Left lung (tissue), 10 donors: ENCODE data around the gene MAOB. TPM values are rescaled to one million over a fixed set of nuclear protein-coding genes. Genes with fewer than 3 reads are reported as not detected.

Source experiments
- ATAC-seq: fragments of 200-7000 bp; cut with Tn5 transposase; one replicate; pipeline ENCODE4 v1.9.1; 2020; ENCODE audit warnings: moderate library complexity
- DNase-seq, 4 donors: peaks; one replicate each; pipeline ENCODE4 v3.0.0-alpha.2; 2013 to 2020
- H3K27ac ChIP-seq, 2 donors: fragments of 200-600 bp; sonication (generic) in 1 of 2; one replicate each; pipeline versions ENCODE4 v1.5.0 to v1.8.0; 2020 to 2021
- H3K27me3 ChIP-seq, 2 donors: fragments of 200-600 bp; sonication (generic) in 1 of 2; one replicate each; pipeline versions ENCODE4 v1.5.0 to v1.8.0; 2020 to 2021
- H3K36me3 ChIP-seq, 2 donors: fragments of 200-600 bp; sonication (generic) in 1 of 2; one replicate each; pipeline versions ENCODE4 v1.5.0 to v1.8.0; 2020 to 2021
- H3K4me1 ChIP-seq, 2 donors: fragments of 200-600 bp; one replicate each; pipeline ENCODE4 v1.8.0; 2021
- H3K4me3 ChIP-seq, 2 donors: fragments of 200-600 bp; sonication (generic) in 1 of 2; one replicate each; pipeline versions ENCODE4 v1.5.0 to v1.8.0; 2020 to 2021; ENCODE audit warnings: mild to moderate bottlenecking in 1 of 2
- H3K9me3 ChIP-seq, 2 donors: fragments of 200-600 bp; sonication (generic) in 1 of 2; one replicate each; pipeline versions ENCODE4 v1.5.0 to v1.8.0; 2020 to 2021
- CTCF ChIP-seq, 2 donors: fragments of 200-600 bp; sonication (generic) in 1 of 2; IDR thresholded peaks; one replicate each; pipeline versions ENCODE4 v1.5.0 to v1.8.0; 2021; ENCODE audit warnings: antibody characterized with exemption in 2 of 2
- intact Hi-C, 2 donors: fragments of 100-400 bp; cut with DNase I; formaldehyde crosslinking; loops; one replicate each; pipeline versions ENCODE4 v1.11.2 to v1.14.2; 2022
- polyA plus RNA-seq, 6 donors: library from polyadenylated mRNA; unstranded; fragments of 120-200 nt; gene quantifications; one replicate each; pipeline ENCODE4 v1.2.1, GENCODE V29; 2013; ENCODE audit not compliant: insufficient read length in 6 of 6
- total RNA-seq, 2 donors: library from RNA; stranded (reverse); fragmentation: NEBNext Ultra II Directional; extraction: Animal tissue kit (Norgen Biotek cat#: 25700); gene quantifications; one replicate each; pipeline ENCODE4 v1.2.1, GENCODE V29; 2021
- donor health status: DM: no; HTN: yes; CAD: no.
- donor health status: DM: no; HTN: no; CAD: no.

MAOB gene
- total and polyA plus RNA-seq, 8 donors, result 8.8 to 20.6 (median 12.3) TPM

- no peak for DNase-seq
- no peak for TF ChIP-seq CTCF (IDR thresholded peaks at IDR 0.05)
- H3K9me3 ChIP-seq, result no peaks in the 10 kb centered on the region
- H3K27me3 ChIP-seq, result no peaks in the 10 kb centered on the region
- no peak overlapping the region for H3K27ac ChIP-seq
- intact Hi-C loops, result no loop called here
- no peaks in the 10 kb centered on the region for H3K4me1 ChIP-seq
- H3K36me3 ChIP-seq, result no peaks in the 10 kb centered on the region
- no peak overlapping the region for H3K4me3 ChIP-seq
- ATAC-seq, result no peak
Measured at GRCh38 chrX:43804021-43804420, 78.2 kb downstream of the MAOB start.

DNA sequence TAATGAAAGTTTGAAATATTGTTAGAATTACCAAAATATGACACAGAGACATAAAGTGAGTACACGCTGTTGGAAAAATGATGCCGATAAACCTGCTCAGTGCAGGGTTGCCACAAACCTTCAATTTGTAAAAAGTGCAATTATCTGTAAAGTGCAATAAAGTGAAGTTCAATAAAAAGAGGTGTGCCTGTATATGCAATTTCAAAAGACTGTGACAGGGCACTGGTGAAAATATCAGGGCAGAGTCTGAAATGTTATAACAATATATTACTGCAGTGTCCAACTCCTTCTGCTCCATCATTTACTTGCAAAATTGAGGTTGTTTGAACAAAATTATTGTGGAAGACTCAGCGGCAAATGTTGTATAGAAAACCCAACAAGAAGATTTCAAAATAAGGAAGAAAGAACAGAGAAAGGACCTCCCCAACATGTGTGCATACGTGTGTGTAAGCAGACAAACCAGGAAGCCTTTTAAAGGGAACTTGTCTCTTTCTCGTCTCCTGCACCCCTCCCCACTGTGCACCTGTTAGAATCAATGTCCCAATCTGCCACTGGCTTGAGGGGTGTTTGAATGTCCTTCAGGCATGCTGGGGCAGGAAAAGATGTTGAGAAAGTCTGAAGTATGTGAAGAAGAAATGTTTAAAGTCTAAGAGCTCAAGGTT lies 96.2 kb downstream of the MAOB start:
- Histone ChIP-seq H3K4me1 (no peaks in the 10 kb centered on the region), H3K36me3 (no peaks in the 10 kb centered on the region), H3K27me3 (no peaks in the 10 kb centered on the region), H3K9me3 (no peaks in the 10 kb centered on the region), H3K27ac (no peak overlapping the region), H3K4me3 (no peak overlapping the region)
- TF ChIP-seq CTCF (IDR thresholded peaks at IDR 0.05), result no peak
- ATAC-seq, result no peak
- no peak for DNase-seq
- intact Hi-C loops, result no loop called here

DNA sequence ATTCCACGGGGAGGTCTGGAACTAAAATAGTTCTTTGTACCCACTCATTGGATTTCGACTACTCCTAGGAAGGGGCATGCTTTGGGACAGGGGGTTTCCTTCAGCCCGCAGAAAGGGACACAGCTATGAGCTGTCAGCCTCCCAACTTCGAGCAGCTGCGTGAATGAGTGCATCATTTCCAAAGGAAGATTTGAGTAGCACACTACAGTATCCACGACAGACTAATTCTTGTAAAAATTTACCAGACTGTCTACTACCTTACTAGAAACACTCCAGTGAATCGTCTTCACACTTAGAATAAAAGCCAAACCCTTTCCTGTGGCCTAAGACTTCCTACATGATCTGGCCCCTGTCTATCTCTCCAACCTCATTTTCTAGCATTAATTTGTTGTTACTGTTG lies 124.2 kb downstream of the MAOB start:
- DNase-seq (no peak), ATAC-seq (no peak)
- H3K4me3 ChIP-seq, result no peak overlapping the region
- intact Hi-C loops, result no loop called here
- H3K27me3 ChIP-seq, result no peaks in the 10 kb centered on the region
- no peaks in the 10 kb centered on the region for H3K9me3 ChIP-seq
- H3K36me3 ChIP-seq, result no peaks in the 10 kb centered on the region
- TF ChIP-seq CTCF (IDR thresholded peaks at IDR 0.05), result no peak
- H3K27ac ChIP-seq, result no peak overlapping the region
- H3K4me1 ChIP-seq, result no peaks in the 10 kb centered on the region

- intact Hi-C loops, result no loop called here
- Histone ChIP-seq H3K9me3 (no peaks in the 10 kb centered on the region), H3K4me1 (no peaks in the 10 kb centered on the region), H3K27me3 (no peaks in the 10 kb centered on the region), H3K4me3 (no peak overlapping the region), H3K27ac (no peak overlapping the region), H3K36me3 (no peaks in the 10 kb centered on the region)
- no peak for DNase-seq
- ATAC-seq, result no peak
- TF ChIP-seq CTCF (IDR thresholded peaks at IDR 0.05), result no peak
Measured at GRCh38 chrX:43756076-43756475, 126.2 kb downstream of the MAOB start.

GRCh38 chrX:43753637-43754036 lies 128.6 kb downstream of the MAOB start:
- Histone ChIP-seq H3K27me3 (no peaks in the 10 kb centered on the region), H3K4me1 (no peaks in the 10 kb centered on the region), H3K9me3 (no peaks in the 10 kb centered on the region), H3K36me3 (no peaks in the 10 kb centered on the region), H3K27ac (no peak overlapping the region), H3K4me3 (no peak overlapping the region)
- no peak for DNase-seq
- TF ChIP-seq CTCF (IDR thresholded peaks at IDR 0.05), result no peak
- no peak for ATAC-seq
- intact Hi-C loops, result loop anchor here in 1 of 2 donors (5.0 kb wide), 1 partner anchor 191 kb away; no protein-coding TSS in a partner anchor
